ENCODE measurements around the gene DIAPH3.

The DIAPH3 gene

GRCh38 chr13:60120617-60121336 lies 43.0 kb downstream of the DIAPH3 start:
- Histone ChIP-seq H3K36me3 (ENCODE audit: insufficient read depth, low read length) (no peaks in the 10 kb centered on the region), H3K4me3 (ENCODE audit: low read depth in 1 of 2, low read length in 2 of 2) (no peak overlapping the region), H3K27ac (ENCODE audit: low read depth, low read length) (no peak overlapping the region), H3K9ac (ENCODE audit: low read length) (no peak overlapping the region), H3K4me1 (ENCODE audit: insufficient read depth, low read length) (no peaks in the 10 kb centered on the region), H3K9me3 (ENCODE audit: low read length) (no peaks in the 10 kb centered on the region), H3K27me3 (ENCODE audit: control insufficient read depth in 1 of 2, insufficient read depth in 2 of 2, low read length in 2 of 2) (no peaks in the 10 kb centered on the region)

GRCh38 chr13:60118696-60119400 lies 44.9 kb downstream of the DIAPH3 start:
- no peaks in the 10 kb centered on the region for H3K27me3 ChIP-seq (ENCODE audit: control insufficient read depth in 1 of 2, insufficient read depth in 2 of 2, low read length in 2 of 2)
- H3K9me3 ChIP-seq (ENCODE audit: low read length), result no peaks in the 10 kb centered on the region
- H3K9ac ChIP-seq (ENCODE audit: low read length), result no peak overlapping the region
- no peaks in the 10 kb centered on the region for H3K4me1 ChIP-seq (ENCODE audit: insufficient read depth, low read length)
- H3K27ac ChIP-seq (ENCODE audit: low read depth, low read length), result no peak overlapping the region
- H3K4me3 ChIP-seq (ENCODE audit: low read depth in 1 of 2, low read length in 2 of 2), result no peak overlapping the region
- no peaks in the 10 kb centered on the region for H3K36me3 ChIP-seq (ENCODE audit: insufficient read depth, low read length)

DNA sequence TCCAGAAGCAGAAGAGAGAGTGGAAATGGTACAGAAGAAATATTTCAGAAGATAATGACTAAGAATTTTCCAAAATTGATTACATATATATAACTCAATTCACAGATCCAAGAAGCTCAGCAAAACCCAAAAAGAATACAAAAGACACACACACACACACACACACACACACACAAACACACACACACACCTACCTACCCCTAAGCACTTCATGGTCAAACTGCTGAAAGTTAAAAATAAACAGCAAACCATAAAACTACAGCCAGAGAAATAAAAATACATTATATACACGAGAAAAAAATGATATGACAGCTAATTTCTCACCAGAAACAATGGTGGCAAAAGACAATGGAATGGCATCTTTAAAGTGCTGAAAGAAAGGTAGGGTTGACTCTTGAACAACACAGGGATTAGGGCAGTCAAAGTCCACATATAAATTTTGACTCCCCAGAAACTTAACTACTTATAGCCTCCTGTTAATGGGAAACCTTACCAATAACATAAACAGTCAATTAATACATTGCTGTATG lies 49.2 kb downstream of the DIAPH3 start:
- Histone ChIP-seq H3K27me3 (ENCODE audit: control insufficient read depth in 1 of 2, insufficient read depth in 2 of 2, low read length in 2 of 2) (no peaks in the 10 kb centered on the region), H3K4me1 (ENCODE audit: insufficient read depth, low read length) (no peaks in the 10 kb centered on the region), H3K9ac (ENCODE audit: low read length) (no peak overlapping the region), H3K36me3 (ENCODE audit: insufficient read depth, low read length) (no peaks in the 10 kb centered on the region), H3K4me3 (ENCODE audit: low read depth in 1 of 2, low read length in 2 of 2) (no peak overlapping the region), H3K9me3 (ENCODE audit: low read length) (no peaks in the 10 kb centered on the region), H3K27ac (ENCODE audit: low read depth, low read length) (no peak overlapping the region)

GRCh38 chr13:60112771-60113170 lies 51.0 kb downstream of the DIAPH3 start:
- Histone ChIP-seq H3K27ac (ENCODE audit: low read depth, low read length) (no peak overlapping the region), H3K27me3 (ENCODE audit: control insufficient read depth in 1 of 2, insufficient read depth in 2 of 2, low read length in 2 of 2) (no peaks in the 10 kb centered on the region), H3K9me3 (ENCODE audit: low read length) (no peaks in the 10 kb centered on the region), H3K4me3 (ENCODE audit: low read depth in 1 of 2, low read length in 2 of 2) (no peak overlapping the region), H3K4me1 (ENCODE audit: insufficient read depth, low read length) (no peaks in the 10 kb centered on the region), H3K36me3 (ENCODE audit: insufficient read depth, low read length) (no peaks in the 10 kb centered on the region), H3K9ac (ENCODE audit: low read length) (no peak overlapping the region)

DNA sequence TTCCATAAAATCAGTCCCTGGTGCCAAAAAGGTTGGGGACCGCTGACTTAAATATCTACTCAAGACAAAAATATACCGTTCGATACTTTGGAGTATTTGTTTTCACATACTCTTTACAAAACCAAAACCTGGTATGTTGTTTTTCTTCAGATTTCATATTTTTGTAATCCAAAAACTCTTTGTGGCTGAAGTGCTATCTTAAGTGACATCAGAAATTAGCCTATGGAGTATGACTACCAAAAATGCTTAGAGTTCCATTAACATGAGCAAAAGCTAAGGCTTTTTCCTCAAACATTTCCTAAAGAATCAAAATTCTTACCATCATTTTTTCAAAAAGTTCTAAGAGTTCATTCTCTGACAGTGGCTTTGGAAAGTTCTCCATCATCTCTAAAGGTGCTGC lies 52.0 kb downstream of the DIAPH3 start:
- Histone ChIP-seq H3K9me3 (ENCODE audit: low read length) (no peaks in the 10 kb centered on the region), H3K36me3 (ENCODE audit: insufficient read depth, low read length) (no peaks in the 10 kb centered on the region), H3K4me3 (ENCODE audit: low read depth in 1 of 2, low read length in 2 of 2) (no peak overlapping the region), H3K9ac (ENCODE audit: low read length) (no peak overlapping the region), H3K27ac (ENCODE audit: low read depth, low read length) (no peak overlapping the region), H3K4me1 (ENCODE audit: insufficient read depth, low read length) (no peaks in the 10 kb centered on the region), H3K27me3 (ENCODE audit: control insufficient read depth in 1 of 2, insufficient read depth in 2 of 2, low read length in 2 of 2) (no peaks in the 10 kb centered on the region)

DNA sequence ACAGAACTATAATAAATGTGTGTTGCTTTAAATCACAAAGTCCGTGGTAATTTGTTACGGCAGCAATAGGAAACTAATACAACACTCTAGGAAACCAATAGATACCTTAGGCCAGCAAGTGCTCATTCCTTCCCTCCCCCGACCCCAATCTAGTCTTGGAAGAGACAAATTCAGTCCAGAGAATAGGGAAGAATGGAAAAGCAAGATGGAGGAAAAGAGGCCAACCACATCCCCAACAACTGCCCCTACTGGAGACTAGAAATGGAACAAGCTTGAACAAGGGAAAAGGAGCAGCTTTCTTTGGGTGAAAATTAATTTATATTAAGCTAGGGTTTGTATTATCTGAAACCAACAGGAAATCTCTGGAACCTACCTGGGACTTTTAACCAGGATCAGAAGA lies 54.4 kb downstream of the DIAPH3 start:
- H3K27me3 ChIP-seq (ENCODE audit: control insufficient read depth in 1 of 2, insufficient read depth in 2 of 2, low read length in 2 of 2), result no peaks in the 10 kb centered on the region
- H3K9ac ChIP-seq (ENCODE audit: low read length), result no peak overlapping the region
- no peaks in the 10 kb centered on the region for H3K4me1 ChIP-seq (ENCODE audit: insufficient read depth, low read length)
- no peak overlapping the region for H3K4me3 ChIP-seq (ENCODE audit: low read depth in 1 of 2, low read length in 2 of 2)
- no peaks in the 10 kb centered on the region for H3K9me3 ChIP-seq (ENCODE audit: low read length)
- no peak overlapping the region for H3K27ac ChIP-seq (ENCODE audit: low read depth, low read length)
- no peaks in the 10 kb centered on the region for H3K36me3 ChIP-seq (ENCODE audit: insufficient read depth, low read length)

- H3K27ac ChIP-seq (ENCODE audit: low read depth, low read length), result no peak overlapping the region
- no peak overlapping the region for H3K9ac ChIP-seq (ENCODE audit: low read length)
- no peak overlapping the region for H3K4me3 ChIP-seq (ENCODE audit: low read depth in 1 of 2, low read length in 2 of 2)
- no peaks in the 10 kb centered on the region for H3K27me3 ChIP-seq (ENCODE audit: control insufficient read depth in 1 of 2, insufficient read depth in 2 of 2, low read length in 2 of 2)
- H3K4me1 ChIP-seq (ENCODE audit: insufficient read depth, low read length), result no peaks in the 10 kb centered on the region
- H3K36me3 ChIP-seq (ENCODE audit: insufficient read depth, low read length), result no peaks in the 10 kb centered on the region
- no peaks in the 10 kb centered on the region for H3K9me3 ChIP-seq (ENCODE audit: low read length)
Observed at GRCh38 chr13:60108589-60108988, 55.1 kb downstream of the DIAPH3 start.

- Histone ChIP-seq H3K4me3 (ENCODE audit: low read depth in 1 of 2, low read length in 2 of 2) (no peak overlapping the region), H3K9me3 (ENCODE audit: low read length) (no peaks in the 10 kb centered on the region), H3K27me3 (ENCODE audit: control insufficient read depth in 1 of 2, insufficient read depth in 2 of 2, low read length in 2 of 2) (no peaks in the 10 kb centered on the region), H3K27ac (ENCODE audit: low read depth, low read length) (no peak overlapping the region), H3K36me3 (ENCODE audit: insufficient read depth, low read length) (no peaks in the 10 kb centered on the region), H3K4me1 (ENCODE audit: insufficient read depth, low read length) (no peaks in the 10 kb centered on the region), H3K9ac (ENCODE audit: low read length) (no peak overlapping the region)
Observed at GRCh38 chr13:60099631-60100420, 63.9 kb downstream of the DIAPH3 start.

- H3K27me3 ChIP-seq (ENCODE audit: control insufficient read depth in 1 of 2, insufficient read depth in 2 of 2, low read length in 2 of 2), result no peaks in the 10 kb centered on the region
- H3K36me3 ChIP-seq (ENCODE audit: insufficient read depth, low read length), result no peaks in the 10 kb centered on the region
- H3K9ac ChIP-seq (ENCODE audit: low read length), result no peak overlapping the region
- no peak overlapping the region for H3K27ac ChIP-seq (ENCODE audit: low read depth, low read length)
- H3K4me3 ChIP-seq (ENCODE audit: low read depth in 1 of 2, low read length in 2 of 2), result no peak overlapping the region
- H3K4me1 ChIP-seq (ENCODE audit: insufficient read depth, low read length), result no peaks in the 10 kb centered on the region
- no peaks in the 10 kb centered on the region for H3K9me3 ChIP-seq (ENCODE audit: low read length)
Observed at GRCh38 chr13:60095300-60095699, 68.4 kb downstream of the DIAPH3 start.

GRCh38 chr13:60094385-60095088 lies 69.2 kb downstream of the DIAPH3 start:
- H3K9me3 ChIP-seq (ENCODE audit: low read length), result no peaks in the 10 kb centered on the region
- H3K4me1 ChIP-seq (ENCODE audit: insufficient read depth, low read length), result no peaks in the 10 kb centered on the region
- no peaks in the 10 kb centered on the region for H3K27me3 ChIP-seq (ENCODE audit: control insufficient read depth in 1 of 2, insufficient read depth in 2 of 2, low read length in 2 of 2)
- no peaks in the 10 kb centered on the region for H3K36me3 ChIP-seq (ENCODE audit: insufficient read depth, low read length)
- H3K4me3 ChIP-seq (ENCODE audit: low read depth in 1 of 2, low read length in 2 of 2), result no peak overlapping the region
- no peak overlapping the region for H3K27ac ChIP-seq (ENCODE audit: low read depth, low read length)
- no peak overlapping the region for H3K9ac ChIP-seq (ENCODE audit: low read length)

Measured in muscle layer of colon (tissue), 2 donors.